Pancreas (tissue), 10 donors: Measurements from ENCODE around the gene DSCAML1. TPM values are rescaled to one million over a fixed set of nuclear protein-coding genes. Genes with fewer than 3 reads are reported as not detected.
A peak's percentile ranks its signal among the peaks of the same experiment; 100 is the strongest.

Source experiments
- ATAC-seq, 4 donors: fragments of 200-7000 bp; cut with Tn5 transposase; one replicate each; pipeline versions ENCODE4 v1.8.0 to v1.9.1; 2020; ENCODE audit warnings: mild to moderate bottlenecking in 4 of 4, moderate library complexity in 4 of 4
- DNase-seq, 6 donors: peaks; one replicate each; pipeline ENCODE4 v3.0.0-alpha.2; 2020
- FAIRE-seq: peaks from 2 replicates; lab custom pipeline; 2012; peaks lifted over from hg19 to GRCh38; lab: Jason Lieb, UNC
- H3K27ac ChIP-seq, 4 donors: fragments of 200-600 bp; sonication (generic); 1 replicate in 3 of 4; 2 replicates in 1 of 4; pipeline versions ENCODE4 v1.5.0 to v1.8.0; 2020
- H3K27me3 ChIP-seq, 4 donors: fragments of 200-600 bp; one replicate each; pipeline ENCODE4 v1.8.0; 2021
- H3K36me3 ChIP-seq, 3 donors: fragments of 200-600 bp; sonication (generic) in 1 of 3; one replicate each; pipeline versions ENCODE4 v1.5.0 to v1.8.0; 2020 to 2021
- H3K4me1 ChIP-seq, 3 donors: fragments of 200-600 bp; one replicate each; pipeline ENCODE4 v1.8.0; 2021
- H3K4me3 ChIP-seq, 4 donors: fragments of 200-600 bp; sonication (generic) in 2 of 4; one replicate each; pipeline versions ENCODE4 v1.5.0 to v1.8.0; 2020 to 2021
- H3K9me3 ChIP-seq, 4 donors: fragments of 200-600 bp; one replicate each; pipeline ENCODE4 v1.8.0; 2021
- WGBS, 2 donors: extraction: QIAGEN DNeasy Blood & Tissue Kit; methylation state at CpG; one replicate each; pipeline ENCODE4 v1.1.7; 2013; 5-methylcytosine and 5-hydroxymethylcytosine counted together
- intact Hi-C, 3 donors: fragments of 100-400 bp; cut with DNase I; formaldehyde crosslinking; loops; one replicate each; pipeline versions ENCODE4 v1.11.1 to v1.14.2; 2022
- polyA plus RNA-seq, 2 donors: library from polyadenylated mRNA; stranded (reverse); fragments of 200-250 nt; gene quantifications; one replicate each; pipeline ENCODE4 v1.2.3, GENCODE V29; 2013
- total RNA-seq, 6 donors: library from RNA; stranded (reverse); fragmentation: NEBNext Ultra II Directional in 4 of 6; extraction: Animal tissue kit (Norgen Biotek cat#: 25700) in 4 of 6; gene quantifications; one replicate each; pipeline versions ENCODE4 v1.2.1 to v1.2.4, GENCODE V29; 2021 to 2023
- TF ChIP-seq, protein P1 (sequence below), 4 donors: fragments of 200-600 bp; sonication (generic) in 3 of 4; IDR thresholded peaks; one replicate each; pipeline versions ENCODE4 v1.5.0 to v1.8.0; 2021; ENCODE audit warnings: antibody characterized with exemption in 4 of 4
- donor health status: healthy with polysubstance abuse.
- donor health status: DM: no; HTN: no; CAD: no; lungs with moderate emphysema.
- donor health status: DM: no; HTN: no; CAD: no.
- donor health status: control.
- donor health status: control.
- donor health status: Bipolar disorder and iron deficiency.
- donor health status: DM: yes; HTN: yes; CAD: no.
- donor health status: DM: no; HTN: no; CAD: no.
- donor health status: DM: no; HTN: no; CAD: no.
- donor health status: DM: yes; HTN: yes; CAD: no.

The DSCAML1 gene
- total and polyA plus RNA-seq, 8 donors: 0.69 to 2.7 (median 1.8) TPM

DNA sequence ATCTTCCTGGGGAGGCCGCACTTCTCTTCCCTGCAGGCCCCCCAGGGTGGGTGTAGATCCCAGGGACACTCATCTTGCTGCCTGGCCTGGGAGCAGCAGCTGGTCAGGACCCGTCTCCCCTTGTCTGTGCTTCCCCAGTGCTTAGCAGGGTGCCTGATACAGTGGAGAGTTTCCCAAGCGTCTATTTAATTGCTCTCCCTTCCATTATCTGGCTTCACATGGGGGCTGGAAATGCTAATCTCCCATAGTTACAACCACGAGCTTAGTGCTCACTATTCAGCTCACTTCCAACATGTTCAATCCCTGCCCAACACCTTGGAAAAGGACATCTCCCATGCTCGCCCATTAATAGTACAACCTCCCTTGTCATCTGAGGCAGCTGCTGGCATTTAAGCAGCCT lies 100.5 kb downstream of the DSCAML1 start:
- H3K4me1 ChIP-seq: no peaks in the 10 kb centered on the region
- no peak for DNase-seq
- WGBS, 2 donors: 37 to 40% methylated on average over 5 of the region's 5 CpGs
- no peak for FAIRE-seq
- intact Hi-C loops: no loop called here
- H3K9me3 ChIP-seq: no peaks in the 10 kb centered on the region
- H3K4me3 ChIP-seq: no peak overlapping the region
- H3K27me3 ChIP-seq: no peaks in the 10 kb centered on the region
- peak in 2 of 4 donors; percentile 36 to 47 for ATAC-seq
- H3K27ac ChIP-seq: no peak overlapping the region
- no peaks in the 10 kb centered on the region for H3K36me3 ChIP-seq
- TF ChIP-seq, protein P1, sequence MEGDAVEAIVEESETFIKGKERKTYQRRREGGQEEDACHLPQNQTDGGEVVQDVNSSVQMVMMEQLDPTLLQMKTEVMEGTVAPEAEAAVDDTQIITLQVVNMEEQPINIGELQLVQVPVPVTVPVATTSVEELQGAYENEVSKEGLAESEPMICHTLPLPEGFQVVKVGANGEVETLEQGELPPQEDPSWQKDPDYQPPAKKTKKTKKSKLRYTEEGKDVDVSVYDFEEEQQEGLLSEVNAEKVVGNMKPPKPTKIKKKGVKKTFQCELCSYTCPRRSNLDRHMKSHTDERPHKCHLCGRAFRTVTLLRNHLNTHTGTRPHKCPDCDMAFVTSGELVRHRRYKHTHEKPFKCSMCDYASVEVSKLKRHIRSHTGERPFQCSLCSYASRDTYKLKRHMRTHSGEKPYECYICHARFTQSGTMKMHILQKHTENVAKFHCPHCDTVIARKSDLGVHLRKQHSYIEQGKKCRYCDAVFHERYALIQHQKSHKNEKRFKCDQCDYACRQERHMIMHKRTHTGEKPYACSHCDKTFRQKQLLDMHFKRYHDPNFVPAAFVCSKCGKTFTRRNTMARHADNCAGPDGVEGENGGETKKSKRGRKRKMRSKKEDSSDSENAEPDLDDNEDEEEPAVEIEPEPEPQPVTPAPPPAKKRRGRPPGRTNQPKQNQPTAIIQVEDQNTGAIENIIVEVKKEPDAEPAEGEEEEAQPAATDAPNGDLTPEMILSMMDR (IDR thresholded peaks at IDR 0.05): no peak

DNA sequence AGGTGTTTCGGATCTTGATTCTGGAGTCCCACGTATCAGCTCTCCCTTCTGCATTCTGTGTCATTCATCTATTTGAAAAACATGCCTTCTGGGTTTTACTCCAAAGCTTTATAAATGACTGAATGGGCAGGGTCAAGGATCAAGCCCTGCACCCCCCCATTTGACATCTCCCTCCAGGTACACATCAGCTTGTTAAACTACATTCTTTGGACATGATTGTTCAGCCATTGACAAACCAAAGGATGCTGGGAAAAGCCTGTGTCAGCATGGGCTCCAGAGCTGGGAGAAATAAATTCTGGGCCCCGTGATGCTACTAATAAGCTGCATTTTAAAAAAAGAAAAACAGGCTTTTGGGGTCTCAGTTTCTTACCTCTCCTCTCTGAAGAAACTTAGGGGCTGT lies 103.7 kb downstream of the DSCAML1 start:
- FAIRE-seq: no peak
- H3K4me1 ChIP-seq: no peaks in the 10 kb centered on the region
- no peaks in the 10 kb centered on the region for H3K9me3 ChIP-seq
- ATAC-seq: no peak
- H3K36me3 ChIP-seq: no peaks in the 10 kb centered on the region
- no peak for DNase-seq
- WGBS, 2 donors: 72 to 77% methylated on average over 3 of the region's 3 CpGs
- no peaks in the 10 kb centered on the region for H3K27me3 ChIP-seq
- intact Hi-C loops: no loop called here
- H3K27ac ChIP-seq: no peak overlapping the region
- TF ChIP-seq, protein P1 (IDR thresholded peaks at IDR 0.05): no peak
- no peak overlapping the region for H3K4me3 ChIP-seq

DNA sequence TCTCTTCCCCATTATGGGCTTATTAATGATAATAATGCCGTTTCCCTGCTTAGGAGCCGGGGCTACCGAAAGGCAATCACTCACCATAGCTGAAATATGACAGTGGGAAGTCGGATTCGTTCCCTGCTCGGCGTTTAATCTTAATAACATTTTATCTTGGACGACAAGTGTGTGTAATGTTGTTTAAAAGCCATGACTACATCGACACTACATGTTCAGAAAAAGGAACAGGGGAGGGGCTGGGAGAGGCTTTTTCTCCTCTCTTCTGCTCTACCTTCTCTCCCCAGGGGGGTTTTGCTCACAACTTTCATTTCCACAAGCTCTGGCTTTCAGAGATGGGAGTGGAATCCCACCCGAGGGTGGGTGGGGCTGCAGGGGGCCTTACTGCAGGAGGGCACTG lies 105.5 kb downstream of the DSCAML1 start:
- Histone ChIP-seq H3K4me1 (no peaks in the 10 kb centered on the region), H3K27ac (no peak overlapping the region), H3K36me3 (no peaks in the 10 kb centered on the region), H3K4me3 (no peak overlapping the region), H3K9me3 (no peaks in the 10 kb centered on the region), H3K27me3 (no peaks in the 10 kb centered on the region)
- TF ChIP-seq, protein P1 (IDR thresholded peaks at IDR 0.05): no peak
- DNase-seq (no peak), FAIRE-seq (no peak), ATAC-seq (peak in 1 of 4 donors; percentile 20)
- intact Hi-C loops: no loop called here
- 41 to 46% methylated on average over 10 of the region's 10 CpGs for WGBS, 2 donors

DNA sequence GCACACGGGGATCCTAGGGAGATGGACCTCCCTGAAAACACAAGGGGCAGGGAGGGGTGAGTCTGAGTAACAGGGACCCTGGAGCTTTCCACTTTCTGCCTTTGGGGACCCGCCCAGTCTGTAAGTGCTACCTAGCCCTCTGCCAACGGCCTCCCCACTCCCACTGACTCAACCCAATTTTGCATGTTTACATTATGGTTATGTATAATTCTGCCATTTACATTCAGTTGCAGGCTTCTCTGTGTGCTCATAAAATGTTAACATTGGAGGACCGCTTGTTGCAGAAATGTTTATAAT lies 105.8 kb downstream of the DSCAML1 start:
- intact Hi-C loops: no loop called here
- H3K27me3 ChIP-seq: no peaks in the 10 kb centered on the region
- DNase-seq (no peak), ATAC-seq (no peak), FAIRE-seq (no peak)
- H3K36me3 ChIP-seq: no peaks in the 10 kb centered on the region
- WGBS, 2 donors: 61 to 70% methylated on average over 4 of the region's 4 CpGs
- TF ChIP-seq, protein P1 (IDR thresholded peaks at IDR 0.05): no peak
- H3K4me1 ChIP-seq: no peaks in the 10 kb centered on the region
- no peak overlapping the region for H3K27ac ChIP-seq
- no peak overlapping the region for H3K4me3 ChIP-seq
- H3K9me3 ChIP-seq: no peaks in the 10 kb centered on the region

DNA sequence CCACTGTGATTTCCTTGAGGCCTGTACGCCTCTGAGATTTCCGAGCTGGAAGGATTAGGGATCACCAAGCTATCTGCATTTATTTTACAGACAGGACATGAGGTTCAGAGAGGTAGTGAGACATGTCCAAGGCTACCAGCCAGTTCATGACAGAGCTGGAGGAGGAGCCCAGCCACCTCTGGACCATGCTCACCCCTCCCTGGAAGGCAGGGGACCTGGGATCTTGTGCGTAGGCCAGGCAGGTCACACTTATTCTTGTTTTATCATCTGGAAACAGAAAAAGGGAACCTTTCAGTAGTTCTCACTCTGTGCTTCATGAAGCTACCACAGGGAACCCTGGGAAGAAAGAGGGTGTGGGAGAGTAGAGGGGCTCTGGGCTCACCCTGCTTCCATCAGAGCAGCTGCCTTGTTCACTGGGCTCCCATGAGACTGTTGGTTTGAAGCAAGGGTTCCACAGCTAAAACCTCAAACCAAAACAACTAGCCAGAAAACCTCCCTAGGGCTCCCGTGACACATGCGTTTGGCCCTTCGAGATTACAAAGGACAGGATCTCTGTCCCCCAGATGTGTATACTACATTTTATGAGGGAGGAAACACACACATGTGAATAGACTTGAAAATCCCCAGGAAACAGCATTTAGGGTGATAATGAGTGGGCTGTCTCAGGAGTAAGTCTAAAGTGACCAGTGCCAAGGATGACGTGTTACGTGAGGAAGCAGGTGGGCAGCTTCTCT lies 106.4 kb downstream of the DSCAML1 start:
- WGBS, 2 donors: 77 to 85% methylated on average over 8 of the region's 8 CpGs
- intact Hi-C loops: no loop called here
- FAIRE-seq: no peak

More for the DNA sequence above, 106.4 kb downstream of the DSCAML1 start:
- DNase-seq (no peak), ATAC-seq (no peak)
- no peak overlapping the region for H3K27ac ChIP-seq
- TF ChIP-seq, protein P1 (IDR thresholded peaks at IDR 0.05): no peak
- no peak overlapping the region for H3K4me3 ChIP-seq
- no peaks in the 10 kb centered on the region for H3K27me3 ChIP-seq
- H3K9me3 ChIP-seq: no peaks in the 10 kb centered on the region
- H3K36me3 ChIP-seq: no peaks in the 10 kb centered on the region
- no peaks in the 10 kb centered on the region for H3K4me1 ChIP-seq
